Osteoblast (primary cell): ENCODE results near the gene SLC25A26. TPM values are rescaled to one million over a fixed set of nuclear protein-coding genes. Genes with fewer than 3 reads are reported as not detected.

Source experiments
- DNase-seq: peaks from one replicate; pipeline ENCODE4 v3.0.0; 2011; ENCODE audit warnings: low spot score, mixed read lengths; ENCODE audit not compliant: insufficient read length; ENCODE audit errors: missing footprints
- H2AFZ ChIP-seq: 2 replicates; pipeline ENCODE4 v1.6.0; 2011; ENCODE audit warnings: mild to moderate bottlenecking, low read length
- H3K27ac ChIP-seq: 2 replicates; pipeline ENCODE4 v1.5.1; 2011; ENCODE audit warnings: mild to moderate bottlenecking, low read depth, low read length, moderate library complexity
- H3K27me3 ChIP-seq: 2 replicates; pipeline ENCODE4 v1.6.0; 2012; ENCODE audit warnings: mild to moderate bottlenecking, control low read depth, inconsistent platforms, low read length, moderate library complexity; ENCODE audit not compliant: insufficient read depth
- H3K36me3 ChIP-seq: 2 replicates; pipeline ENCODE4 v1.5.1; 2011; ENCODE audit warnings: mild to moderate bottlenecking, low read length, control low read depth, moderate library complexity; ENCODE audit not compliant: insufficient read depth
- H3K4me1 ChIP-seq: 2 replicates; pipeline ENCODE4 v1.5.1; 2011; ENCODE audit warnings: mild to moderate bottlenecking, low read length, control low read depth, moderate library complexity; ENCODE audit not compliant: insufficient read depth
- H3K4me2 ChIP-seq: 2 replicates; pipeline ENCODE4 v1.6.0; 2011; ENCODE audit warnings: mild to moderate bottlenecking, low read length; ENCODE audit not compliant: insufficient read depth
- H3K4me3 ChIP-seq: fragments of 200-600 bp; sonication (generic); 3 replicates; pipeline ENCODE4 v1.5.1; 2012; ENCODE audit warnings: mild to moderate bottlenecking, low read length, inconsistent platforms; ENCODE audit not compliant: insufficient read depth
- H3K79me2 ChIP-seq: 2 replicates; pipeline ENCODE4 v1.6.0; 2012; ENCODE audit warnings: mild to moderate bottlenecking, low read length, control low read depth, inconsistent platforms; ENCODE audit not compliant: insufficient read depth
- H3K9me3 ChIP-seq: 2 replicates; pipeline ENCODE4 v1.5.1; 2011; ENCODE audit warnings: low read depth, low read length, control low read depth
- H4K20me1 ChIP-seq: 2 replicates; pipeline ENCODE4 v1.6.0; 2012; ENCODE audit warnings: mild to moderate bottlenecking, low read length, control low read depth; ENCODE audit not compliant: insufficient read depth
- total RNA-seq: library from RNA; depleted of rRNA; stranded (reverse); fragments of >200 nt; gene quantifications from 2 replicates; pipeline ENCODE4 v1.2.3, GENCODE V29; 2012
- TF ChIP-seq, protein P1 (sequence below): IDR thresholded peaks from 2 replicates; pipeline ENCODE4 v1.5.1; 2011; ENCODE audit warnings: mild to moderate bottlenecking, low read depth, low read length, moderate library complexity; ENCODE audit errors: extremely low read depth

The SLC25A26 gene
- total RNA-seq, 1 donor = 26.1 TPM

DNA sequence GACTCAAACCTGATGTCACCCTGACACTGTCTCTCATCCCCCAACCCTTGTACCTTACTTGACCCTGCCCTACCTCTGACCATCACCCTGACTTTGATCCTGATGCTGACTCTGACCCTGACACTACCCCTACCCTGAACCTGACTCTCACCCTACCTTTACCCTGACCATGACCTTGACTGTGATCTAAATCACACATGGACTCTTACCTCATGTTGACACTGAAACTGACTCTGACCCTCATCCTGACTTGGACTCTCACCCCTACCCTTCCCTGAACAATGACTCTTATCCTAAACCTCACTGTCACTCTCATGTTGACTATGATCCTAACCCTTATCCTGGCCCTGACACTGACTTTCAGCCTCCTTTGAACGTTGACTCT is 21.7 kb upstream of the SLC25A26 start:
- no peaks in the 10 kb centered on the region for H3K36me3 ChIP-seq
- no peaks in the 10 kb centered on the region for H3K4me1 ChIP-seq
- H3K4me3 ChIP-seq = no peak overlapping the region
- TF ChIP-seq, protein P1, sequence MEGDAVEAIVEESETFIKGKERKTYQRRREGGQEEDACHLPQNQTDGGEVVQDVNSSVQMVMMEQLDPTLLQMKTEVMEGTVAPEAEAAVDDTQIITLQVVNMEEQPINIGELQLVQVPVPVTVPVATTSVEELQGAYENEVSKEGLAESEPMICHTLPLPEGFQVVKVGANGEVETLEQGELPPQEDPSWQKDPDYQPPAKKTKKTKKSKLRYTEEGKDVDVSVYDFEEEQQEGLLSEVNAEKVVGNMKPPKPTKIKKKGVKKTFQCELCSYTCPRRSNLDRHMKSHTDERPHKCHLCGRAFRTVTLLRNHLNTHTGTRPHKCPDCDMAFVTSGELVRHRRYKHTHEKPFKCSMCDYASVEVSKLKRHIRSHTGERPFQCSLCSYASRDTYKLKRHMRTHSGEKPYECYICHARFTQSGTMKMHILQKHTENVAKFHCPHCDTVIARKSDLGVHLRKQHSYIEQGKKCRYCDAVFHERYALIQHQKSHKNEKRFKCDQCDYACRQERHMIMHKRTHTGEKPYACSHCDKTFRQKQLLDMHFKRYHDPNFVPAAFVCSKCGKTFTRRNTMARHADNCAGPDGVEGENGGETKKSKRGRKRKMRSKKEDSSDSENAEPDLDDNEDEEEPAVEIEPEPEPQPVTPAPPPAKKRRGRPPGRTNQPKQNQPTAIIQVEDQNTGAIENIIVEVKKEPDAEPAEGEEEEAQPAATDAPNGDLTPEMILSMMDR = no peak
- no peak overlapping the region for H2AFZ ChIP-seq
- no peak overlapping the region for H3K4me2 ChIP-seq
- no peaks in the 10 kb centered on the region for H3K9me3 ChIP-seq
- H4K20me1 ChIP-seq = no peaks in the 10 kb centered on the region
- DNase-seq = no peak
- no peak overlapping the region for H3K27ac ChIP-seq
- no peaks in the 10 kb centered on the region for H3K79me2 ChIP-seq
- peaks cover 12% of the 10 kb centered on the region for H3K27me3 ChIP-seq

DNA sequence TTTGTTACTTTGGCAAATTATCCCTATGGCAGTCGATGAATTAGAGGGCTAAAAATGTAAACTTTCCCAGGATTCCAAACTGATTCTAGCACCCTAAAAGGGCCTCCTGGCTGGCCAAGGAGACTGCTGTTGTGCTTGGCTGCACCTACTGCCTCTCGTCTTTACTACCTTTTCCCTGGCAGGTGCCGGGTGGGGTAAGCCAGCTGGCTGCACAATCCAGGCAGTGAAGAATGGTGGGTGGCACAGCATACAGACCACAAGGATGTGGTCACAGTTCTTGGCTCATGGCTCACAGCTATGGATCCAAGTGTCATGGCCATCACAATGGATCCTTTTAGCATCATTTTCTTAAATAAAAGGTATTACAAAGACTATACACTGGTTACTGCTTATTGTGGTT is 20.7 kb upstream of the SLC25A26 start:
- H3K27ac ChIP-seq = no peak overlapping the region

DNA sequence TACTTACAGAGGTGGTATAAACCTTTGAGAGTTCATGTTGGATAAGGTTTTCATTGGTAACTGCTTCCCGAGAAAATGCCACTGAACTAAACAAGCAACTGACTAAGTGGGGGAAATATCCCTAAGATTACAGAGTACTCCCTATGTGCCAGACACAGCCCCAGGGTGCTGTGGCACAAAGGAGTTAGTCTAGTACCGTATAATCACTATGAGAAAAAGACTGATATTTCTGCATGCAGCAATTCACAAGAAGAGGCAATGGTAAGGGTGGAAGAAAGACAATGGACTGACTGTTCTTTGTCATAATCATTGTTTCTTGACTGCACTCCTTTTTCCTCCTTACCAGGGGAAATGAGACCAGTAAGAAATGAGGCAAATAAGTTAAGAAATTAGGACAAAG is 20.0 kb upstream of the SLC25A26 start:
- no peaks in the 10 kb centered on the region for H3K36me3 ChIP-seq
- no peaks in the 10 kb centered on the region for H3K79me2 ChIP-seq
- peaks cover 22% of the 10 kb centered on the region for H3K27me3 ChIP-seq
- H3K27ac ChIP-seq = no peak overlapping the region
- no peak overlapping the region for H2AFZ ChIP-seq
- no peaks in the 10 kb centered on the region for H3K4me1 ChIP-seq
- no peak overlapping the region for H3K4me3 ChIP-seq
- H3K4me2 ChIP-seq = no peak overlapping the region
- no peak for DNase-seq
- no peaks in the 10 kb centered on the region for H4K20me1 ChIP-seq
- no peaks in the 10 kb centered on the region for H3K9me3 ChIP-seq
- TF ChIP-seq, protein P1 = no peak

More for the DNA sequence above, 20.7 kb upstream of the SLC25A26 start:
- no peaks in the 10 kb centered on the region for H3K36me3 ChIP-seq
- no peak overlapping the region for H2AFZ ChIP-seq
- no peaks in the 10 kb centered on the region for H4K20me1 ChIP-seq
- no peak for DNase-seq
- H3K27me3 ChIP-seq = peaks cover 17% of the 10 kb centered on the region
- H3K4me3 ChIP-seq = no peak overlapping the region
- no peaks in the 10 kb centered on the region for H3K4me1 ChIP-seq
- H3K9me3 ChIP-seq = no peaks in the 10 kb centered on the region
- no peak overlapping the region for H3K4me2 ChIP-seq
- TF ChIP-seq, protein P1 = no peak
- H3K79me2 ChIP-seq = no peaks in the 10 kb centered on the region

DNA sequence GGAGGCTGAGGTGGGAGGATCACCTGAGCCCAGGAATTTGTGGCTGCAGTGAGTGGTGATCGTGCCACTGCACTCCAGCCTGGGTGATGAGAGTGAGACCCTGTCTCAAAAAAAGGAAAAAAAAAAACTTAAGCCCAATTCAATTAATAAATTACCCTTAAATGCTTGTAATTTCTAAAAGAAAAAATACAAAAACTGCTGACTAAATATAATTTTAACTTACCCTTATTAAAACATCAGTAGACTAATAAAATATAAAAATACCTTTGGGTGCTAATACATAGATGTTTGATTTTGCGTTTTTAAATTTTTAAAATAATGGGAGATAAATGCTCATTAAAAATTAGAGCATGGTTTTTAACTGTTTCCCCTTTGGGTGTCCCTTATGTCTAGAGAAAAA is 17.5 kb upstream of the SLC25A26 start:
- no peaks in the 10 kb centered on the region for H3K79me2 ChIP-seq
- no peak overlapping the region for H2AFZ ChIP-seq
- H3K4me2 ChIP-seq = no peak overlapping the region
- peaks cover 26% of the 10 kb centered on the region for H3K27me3 ChIP-seq
- H3K9me3 ChIP-seq = no peaks in the 10 kb centered on the region
- no peak for DNase-seq
- no peak overlapping the region for H3K4me3 ChIP-seq
- TF ChIP-seq, protein P1 = no peak
- no peak overlapping the region for H3K27ac ChIP-seq
- no peaks in the 10 kb centered on the region for H3K4me1 ChIP-seq
- no peaks in the 10 kb centered on the region for H3K36me3 ChIP-seq
- H4K20me1 ChIP-seq = no peaks in the 10 kb centered on the region
